ENCODE results near the gene INMT.

INMT gene

GRCh38 chr7:30751696-30752273 is at the start of gene INMT:
TSS of gene INMT (plus strand) at chr7:30752135. CDS start at chr7:30752151, 16 bp downstream.
- H3K27ac ChIP-seq, result no peak within 1 kb of the TSS
- TF ChIP-seq CTCF (conservative IDR thresholded peaks at IDR 0.05), result no peak

- H3K27ac ChIP-seq, result no peak overlapping the region
- no peak for TF ChIP-seq CTCF (conservative IDR thresholded peaks at IDR 0.05)
These were observed 49.7 kb upstream of the INMT start for GRCh38 chr7:30702200-30702599.

GRCh38 chr7:30703756-30704155 is 48.2 kb upstream of the INMT start:
- no peak for TF ChIP-seq CTCF (conservative IDR thresholded peaks at IDR 0.05)

GRCh38 chr7:30705008-30705407 is 46.9 kb upstream of the INMT start:
- no peak for TF ChIP-seq CTCF (conservative IDR thresholded peaks at IDR 0.05)
- no peak overlapping the region for H3K27ac ChIP-seq

More at GRCh38 chr7:30703756-30704155, 48.2 kb upstream of the INMT start:
- no peak overlapping the region for H3K27ac ChIP-seq

- no peak for TF ChIP-seq CTCF (conservative IDR thresholded peaks at IDR 0.05)
- no peak overlapping the region for H3K27ac ChIP-seq
These were observed 46.3 kb upstream of the INMT start for GRCh38 chr7:30705596-30705995.

GRCh38 chr7:30706316-30706715 is 45.6 kb upstream of the INMT start:
- no peak overlapping the region for H3K27ac ChIP-seq
- TF ChIP-seq CTCF (conservative IDR thresholded peaks at IDR 0.05), result no peak

- no peak for TF ChIP-seq CTCF (conservative IDR thresholded peaks at IDR 0.05)
These were observed 45.0 kb upstream of the INMT start for GRCh38 chr7:30706908-30707307.

More at GRCh38 chr7:30706908-30707307, 45.0 kb upstream of the INMT start:
- H3K27ac ChIP-seq, result no peak overlapping the region

Measured in VCaP (cell line).